ENCODE results near the gene BRINP2. TPM values are rescaled to one million over a fixed set of nuclear protein-coding genes. Genes with fewer than 3 reads are reported as not detected.

BRINP2 gene, protein sequence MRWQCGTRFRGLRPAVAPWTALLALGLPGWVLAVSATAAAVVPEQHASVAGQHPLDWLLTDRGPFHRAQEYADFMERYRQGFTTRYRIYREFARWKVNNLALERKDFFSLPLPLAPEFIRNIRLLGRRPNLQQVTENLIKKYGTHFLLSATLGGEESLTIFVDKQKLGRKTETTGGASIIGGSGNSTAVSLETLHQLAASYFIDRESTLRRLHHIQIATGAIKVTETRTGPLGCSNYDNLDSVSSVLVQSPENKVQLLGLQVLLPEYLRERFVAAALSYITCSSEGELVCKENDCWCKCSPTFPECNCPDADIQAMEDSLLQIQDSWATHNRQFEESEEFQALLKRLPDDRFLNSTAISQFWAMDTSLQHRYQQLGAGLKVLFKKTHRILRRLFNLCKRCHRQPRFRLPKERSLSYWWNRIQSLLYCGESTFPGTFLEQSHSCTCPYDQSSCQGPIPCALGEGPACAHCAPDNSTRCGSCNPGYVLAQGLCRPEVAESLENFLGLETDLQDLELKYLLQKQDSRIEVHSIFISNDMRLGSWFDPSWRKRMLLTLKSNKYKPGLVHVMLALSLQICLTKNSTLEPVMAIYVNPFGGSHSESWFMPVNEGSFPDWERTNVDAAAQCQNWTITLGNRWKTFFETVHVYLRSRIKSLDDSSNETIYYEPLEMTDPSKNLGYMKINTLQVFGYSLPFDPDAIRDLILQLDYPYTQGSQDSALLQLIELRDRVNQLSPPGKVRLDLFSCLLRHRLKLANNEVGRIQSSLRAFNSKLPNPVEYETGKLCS
- under 1 TPM in 2 of 3 donors, not detected in 1; 0.23 to 0.26 TPM for polyA plus RNA-seq (ENCODE audit: insufficient read length in 3 of 3)
- long read RNA-seq, donor 1, result 0 reads
- long read RNA-seq, donor 2, result 0 reads
- long read RNA-seq, donor 3, result 0 reads
- long read RNA-seq, donor 4, result 0 reads
- long read RNA-seq, donor 5, result 0 reads
- long read RNA-seq, donor 6, result 0 reads
- long read RNA-seq, donor 7, result 0 reads
- long read RNA-seq, donor 8, result 0 reads
- long read RNA-seq, donor 9, result 0 reads
- long read RNA-seq, donor 10, result 0 reads
- long read RNA-seq, donor 11, result 0 reads
- long read RNA-seq, donor 12, result 0 reads
- long read RNA-seq, donor 13, result 0 reads
- long read RNA-seq, donor 14, result 0 reads
- long read RNA-seq, donor 15, result 0 reads
- long read RNA-seq, donor 16, result 0 reads

DNA sequence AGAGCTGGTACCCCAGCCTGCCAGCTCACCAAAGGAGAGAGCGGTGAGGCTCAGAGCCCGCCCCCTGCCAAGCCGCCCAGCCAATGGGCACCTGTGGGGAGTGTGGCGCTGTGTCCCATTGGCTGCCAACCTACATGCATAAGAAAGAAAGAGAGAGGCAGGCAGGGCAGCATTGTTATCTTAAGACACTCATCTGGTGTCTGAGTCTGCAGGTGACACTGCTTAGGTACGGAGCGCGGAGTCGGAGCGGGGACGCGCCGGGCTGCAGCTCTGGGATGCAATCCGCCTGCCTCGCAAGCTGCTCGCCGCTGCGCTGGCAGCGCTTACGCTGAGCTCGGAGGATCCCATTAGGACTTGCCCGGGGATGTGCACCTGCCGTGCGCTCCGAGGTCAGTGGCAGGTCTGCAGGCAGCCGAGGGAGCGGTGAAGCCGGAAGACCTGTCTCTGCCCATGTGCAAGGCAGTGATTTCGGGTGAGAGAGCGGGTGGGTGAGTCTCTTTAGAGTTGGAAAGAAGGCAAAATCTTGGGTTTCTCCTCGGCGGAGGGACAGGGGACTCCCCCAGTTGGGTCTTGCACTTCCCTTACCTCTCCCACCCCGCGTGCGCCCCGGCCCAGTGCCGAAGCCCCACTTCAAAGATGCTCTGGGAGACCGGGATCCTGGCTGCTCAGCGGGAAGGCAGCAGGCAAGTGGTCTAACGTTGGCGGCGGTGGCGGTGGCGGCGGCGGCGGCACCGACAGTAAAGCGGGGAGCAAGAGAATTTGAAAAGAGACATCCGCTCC is at the start of gene BRINP2:
Gene BRINP2, plus strand, starts transcription at position 203 of the 780 bp plus-strand sequence. CDS start 58,919 bp downstream, outside the sequence.
- peak; percentile 54 for DNase-seq

DNA sequence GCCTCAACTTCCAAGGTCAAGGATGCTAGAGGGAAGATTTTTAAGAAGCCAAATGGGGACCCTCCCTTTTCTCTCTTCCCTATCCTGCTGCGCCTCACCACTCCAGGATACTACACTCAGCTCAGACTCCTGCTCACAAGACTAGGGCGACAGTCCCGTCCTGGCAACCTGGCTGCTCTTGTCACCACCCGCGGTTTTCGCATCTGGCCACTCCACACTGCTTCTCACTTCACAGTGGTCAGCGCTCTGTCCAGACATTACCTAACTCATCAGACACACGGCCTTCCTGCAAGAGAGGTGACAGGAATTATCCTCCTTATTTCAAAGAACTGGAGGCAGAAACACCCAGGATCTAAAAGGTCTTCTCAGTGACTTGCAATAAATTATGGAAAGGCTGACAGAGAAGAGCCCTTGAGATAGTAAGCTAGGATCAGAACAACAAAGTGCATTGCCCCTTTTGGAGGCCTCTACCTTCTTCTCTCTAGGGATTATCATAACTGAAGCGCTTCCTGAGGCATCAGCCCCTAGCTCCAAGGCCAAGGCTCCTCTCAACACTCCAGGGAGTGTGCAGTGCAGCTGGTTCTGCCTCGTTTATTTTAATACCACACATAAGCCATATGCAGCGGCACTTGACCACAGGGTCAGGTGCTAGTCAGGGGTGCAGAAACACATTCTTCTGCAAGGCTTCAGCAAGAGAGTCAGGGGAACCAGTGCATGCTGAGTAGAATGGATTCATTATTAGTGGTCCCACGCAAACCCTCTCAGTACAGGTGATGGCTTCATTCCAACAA is 48.1 kb upstream of the BRINP2 start:
- peak; percentile 62 for DNase-seq

DNA sequence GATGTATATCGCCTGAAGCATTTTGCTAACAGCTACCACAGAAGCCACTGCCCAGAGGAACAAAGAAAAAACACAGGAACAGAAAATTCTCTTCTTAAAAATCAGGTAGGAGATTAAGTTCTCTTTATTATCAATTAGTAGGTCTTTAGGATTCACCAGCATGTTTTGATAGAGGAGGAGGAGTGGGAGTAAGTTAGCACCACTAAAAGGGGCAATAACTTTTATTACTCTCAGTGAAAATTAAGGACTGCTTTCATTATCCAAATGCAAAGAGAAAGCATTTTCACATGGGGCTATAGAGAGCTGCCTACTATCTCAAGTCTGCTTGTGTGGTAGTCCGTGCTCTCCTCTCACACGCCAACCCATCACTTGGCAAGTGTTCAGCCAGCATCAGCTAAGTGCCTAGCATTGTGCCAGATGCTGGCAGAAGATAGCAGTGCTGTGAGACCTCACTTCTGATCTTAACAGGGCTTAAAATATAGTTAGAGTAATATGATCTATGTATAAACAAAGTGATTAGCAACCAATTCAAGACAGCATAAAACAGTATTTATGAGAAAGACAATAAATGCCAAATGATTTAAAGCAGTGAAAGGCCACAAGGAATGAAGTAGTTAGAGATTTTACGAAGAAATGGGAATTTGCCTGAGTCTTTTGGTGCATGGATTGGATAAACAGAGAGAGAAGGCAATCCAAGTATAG is 46.0 kb upstream of the BRINP2 start:
- peak; percentile 21 for DNase-seq

DNA sequence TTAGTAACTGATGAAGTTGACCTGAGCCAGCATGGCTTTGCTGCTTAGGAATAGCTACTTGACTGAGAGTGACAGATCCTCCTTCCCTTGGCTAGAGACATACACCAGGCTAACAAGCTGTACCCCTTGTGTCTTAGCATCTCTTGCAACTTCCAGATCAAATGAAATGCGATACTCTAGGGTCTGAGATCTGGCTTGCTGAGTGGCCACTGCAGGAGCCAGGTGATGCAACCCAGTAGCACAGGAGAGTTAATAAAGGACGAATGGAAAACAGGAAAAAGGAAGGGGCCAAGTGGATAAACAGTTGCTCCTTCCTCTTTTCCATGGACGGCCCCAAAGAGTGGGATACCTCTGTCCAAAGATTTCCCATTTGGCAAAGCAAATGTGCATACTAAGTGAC is 44.5 kb upstream of the BRINP2 start:
- DNase-seq, result no peak

DNA sequence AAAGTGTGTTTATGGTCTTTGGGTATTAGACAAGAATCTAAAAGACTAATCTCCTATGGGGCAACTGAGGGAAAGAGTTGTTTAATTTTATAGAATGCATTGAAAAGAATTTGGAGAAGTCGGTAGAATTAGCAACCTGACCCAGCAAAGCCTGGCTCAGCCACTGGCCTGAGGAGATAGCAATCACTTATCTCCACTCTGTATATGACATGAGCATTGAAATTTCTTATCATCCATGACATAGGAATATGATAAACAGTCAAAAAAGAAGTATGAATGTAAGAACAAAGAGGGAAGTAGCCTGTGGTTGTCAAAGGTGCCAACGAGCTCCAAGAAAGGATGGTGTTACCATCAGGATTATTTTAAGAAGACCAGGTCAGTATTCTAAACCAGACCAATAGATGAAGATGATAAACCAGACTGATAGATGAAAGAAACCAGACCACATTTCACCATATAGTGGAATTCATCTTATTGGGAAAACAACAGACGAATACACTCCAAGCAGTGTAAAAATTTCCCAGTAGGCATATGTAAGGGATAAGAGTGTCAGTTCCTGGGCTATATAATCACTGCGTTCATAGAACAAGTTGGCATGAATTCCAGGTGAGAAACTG is 42.0 kb upstream of the BRINP2 start:
- DNase-seq, result no peak

DNA sequence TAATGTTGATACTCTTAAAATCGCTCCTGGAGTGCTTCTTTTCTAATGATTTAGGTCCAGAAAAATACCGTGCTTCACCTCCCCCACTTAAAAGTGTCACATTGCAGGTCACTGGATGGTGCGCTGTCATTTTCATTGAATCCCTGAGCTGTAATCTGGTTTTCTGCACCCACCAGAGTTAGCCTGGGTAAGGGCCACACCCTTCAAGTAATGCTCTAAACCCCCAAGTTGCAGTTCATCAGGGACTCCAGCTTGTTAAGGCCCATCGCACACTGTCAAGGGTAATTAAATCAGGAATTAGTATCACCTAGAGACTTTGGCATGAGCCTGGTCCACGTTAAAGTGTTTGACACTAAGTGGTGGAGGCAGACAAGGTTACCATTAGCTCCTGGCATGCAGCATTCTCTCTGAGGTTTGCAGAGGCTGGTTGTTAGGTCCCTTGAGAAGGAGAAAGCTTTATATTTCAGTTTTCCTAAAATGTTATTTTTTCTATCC is 40.3 kb upstream of the BRINP2 start:
- peak; percentile 35 for DNase-seq

DNA sequence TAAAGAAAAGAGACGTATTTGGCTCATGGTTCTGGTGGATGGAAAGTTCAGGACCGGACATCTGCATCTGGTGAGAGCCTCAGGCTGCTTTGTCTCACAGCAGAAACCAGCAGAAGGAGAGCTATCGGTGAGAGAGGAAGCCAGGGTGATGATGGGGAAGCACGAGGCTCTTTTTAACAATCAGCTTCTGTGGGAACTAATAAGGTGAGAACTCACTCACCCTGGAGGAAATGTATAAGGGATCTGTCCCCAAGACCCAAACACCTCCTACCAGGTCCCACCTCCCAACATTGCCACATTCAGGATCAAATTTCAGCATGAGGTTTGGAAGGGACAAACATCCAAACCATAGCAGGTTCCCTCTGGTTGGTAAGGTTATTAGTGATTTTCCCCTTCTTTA is 39.0 kb upstream of the BRINP2 start:
- no peak for DNase-seq

DNA sequence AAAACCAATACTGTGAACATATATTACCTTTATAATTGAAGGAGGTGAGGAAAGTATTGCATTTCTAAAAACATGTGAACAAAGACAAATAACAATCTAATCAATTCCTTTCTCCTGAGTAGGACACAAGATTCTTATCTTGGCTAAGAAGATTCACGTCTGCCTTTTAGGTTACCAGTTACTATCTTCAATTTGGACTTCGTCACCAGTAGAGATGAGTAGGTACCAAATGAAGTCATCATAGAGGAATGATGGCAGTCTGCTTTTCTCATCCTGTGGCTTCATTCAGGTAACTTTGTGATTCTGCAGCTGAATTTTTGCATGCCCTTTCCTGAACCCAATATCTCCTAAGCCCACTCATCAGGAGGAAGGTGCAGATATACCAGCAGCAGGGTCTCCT is 38.6 kb upstream of the BRINP2 start:
- DNase-seq, result no peak

DNA sequence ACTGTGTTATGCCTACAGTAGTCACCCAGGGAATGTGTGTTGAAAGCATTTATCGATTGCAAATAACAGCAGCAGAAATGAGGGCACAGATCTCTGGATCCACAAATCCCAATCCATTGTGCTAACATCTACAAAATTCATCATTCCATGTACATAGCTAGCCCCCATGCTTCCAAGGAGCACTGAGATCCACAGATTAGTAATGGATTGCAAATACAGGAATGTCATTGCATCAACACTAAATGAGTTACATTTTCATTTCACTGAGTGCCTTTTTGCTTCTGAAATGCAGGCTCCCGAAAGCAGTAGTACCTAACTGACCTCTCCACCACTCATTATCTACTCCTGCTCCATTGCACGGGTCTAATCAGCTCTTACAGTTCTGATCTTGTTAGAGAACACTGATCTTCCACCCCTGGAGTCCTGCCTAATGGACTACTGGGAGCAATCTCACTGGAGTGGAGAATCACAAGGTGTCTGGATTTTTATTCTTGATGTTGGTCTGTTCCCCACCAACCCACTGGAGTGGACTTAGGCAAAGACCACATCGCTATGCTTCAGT is 36.7 kb upstream of the BRINP2 start:
- no peak for DNase-seq

DNA sequence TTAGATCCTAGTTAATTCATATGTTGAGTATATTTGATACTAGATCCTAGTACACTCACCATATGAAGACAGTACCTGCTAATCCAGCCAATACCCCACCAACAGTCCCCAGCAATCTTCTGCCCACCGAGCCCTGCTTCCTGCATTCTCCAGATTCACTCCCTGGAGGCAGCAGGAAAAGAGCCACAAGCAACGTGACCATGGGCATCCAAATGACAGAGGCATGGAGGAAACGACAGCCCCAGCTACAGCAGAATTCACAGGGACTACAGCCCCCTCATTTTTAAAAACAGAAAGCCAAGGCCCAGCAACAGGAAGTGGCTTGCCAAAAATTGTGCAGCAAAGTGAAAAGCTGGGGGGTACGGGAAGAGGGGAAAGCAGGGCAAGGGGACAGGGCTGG is 35.5 kb upstream of the BRINP2 start:
- DNase-seq, result no peak

DNA sequence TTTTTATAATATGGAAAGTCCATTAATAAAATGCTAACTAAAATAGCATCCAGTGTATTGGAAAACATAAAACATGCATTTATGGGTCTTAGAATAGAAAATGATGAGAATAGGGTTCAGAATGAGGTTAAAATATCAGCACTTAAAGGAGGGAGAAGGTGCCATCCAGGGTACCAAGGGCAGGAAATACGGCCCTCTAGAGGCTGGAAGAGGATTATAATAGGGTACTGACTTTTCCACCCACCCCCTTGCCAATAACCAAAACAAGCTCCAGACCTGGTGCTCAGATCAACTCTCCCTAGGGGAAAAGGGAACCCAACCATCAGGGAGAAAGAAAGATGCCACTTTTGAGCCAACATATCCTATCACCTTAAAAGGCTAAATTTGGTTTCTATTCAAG is 32.9 kb upstream of the BRINP2 start:
- DNase-seq, result no peak

DNA sequence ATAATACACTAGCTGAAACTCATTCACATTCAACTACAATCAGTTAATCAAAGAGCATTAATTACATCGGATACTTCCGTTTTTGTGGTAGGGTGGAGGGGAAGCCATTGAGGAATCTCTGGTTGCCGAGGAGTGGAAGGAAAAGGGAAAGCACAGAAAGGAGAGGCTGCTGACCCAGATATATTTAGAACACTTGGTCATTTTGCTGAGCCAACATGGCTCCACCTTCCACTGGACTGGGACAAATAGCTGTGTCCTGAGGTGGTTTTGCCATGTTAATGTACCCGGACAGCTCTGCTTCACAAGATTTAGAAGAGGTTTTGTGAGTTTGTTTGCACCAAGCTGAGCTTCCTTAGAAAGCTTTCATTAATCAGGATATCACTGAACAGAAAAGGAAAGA is 32.4 kb upstream of the BRINP2 start:
- DNase-seq, result no peak

DNA sequence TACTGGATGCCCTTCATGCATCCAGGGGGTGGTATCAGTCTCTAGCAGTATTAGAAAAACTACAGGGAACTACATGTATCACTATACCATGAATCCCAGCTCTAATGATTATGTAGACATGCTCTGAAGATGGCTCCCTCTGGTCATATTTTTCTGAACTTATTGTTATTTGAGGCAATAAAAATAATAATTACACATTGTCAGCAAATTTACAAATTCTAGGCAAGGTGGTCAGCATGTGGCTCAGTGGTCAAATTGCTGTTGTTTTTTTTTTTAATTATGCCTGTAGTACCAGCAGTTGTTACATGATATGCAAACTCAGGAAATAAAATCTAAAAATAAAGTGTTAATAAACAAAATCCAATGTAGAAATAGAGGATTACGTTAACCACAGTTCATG is 28.7 kb upstream of the BRINP2 start:
- no peak for DNase-seq

DNA sequence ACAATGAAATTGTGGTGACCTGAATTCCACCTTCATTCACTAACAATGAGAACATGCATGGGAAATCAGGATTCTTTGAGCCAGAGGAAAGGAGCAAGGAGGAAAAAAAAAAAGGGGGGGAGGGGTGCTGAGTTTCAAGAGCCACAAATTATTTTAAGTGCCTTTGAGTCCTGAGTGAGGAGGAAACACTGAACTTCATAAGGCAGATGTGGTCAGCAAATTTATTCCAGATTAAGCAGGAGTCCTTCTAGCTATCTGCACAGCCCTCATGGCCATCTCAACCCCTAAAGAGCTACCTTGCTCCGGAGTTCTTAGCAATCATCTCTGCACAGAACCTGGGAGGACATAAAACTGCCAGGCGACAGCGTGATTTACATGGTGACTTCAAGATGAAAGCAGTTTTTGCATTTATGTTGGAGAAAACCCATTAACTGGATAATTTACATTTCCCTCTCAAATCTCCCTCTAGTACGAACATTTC is 27.9 kb upstream of the BRINP2 start:
- peak; percentile 39 for DNase-seq

DNA sequence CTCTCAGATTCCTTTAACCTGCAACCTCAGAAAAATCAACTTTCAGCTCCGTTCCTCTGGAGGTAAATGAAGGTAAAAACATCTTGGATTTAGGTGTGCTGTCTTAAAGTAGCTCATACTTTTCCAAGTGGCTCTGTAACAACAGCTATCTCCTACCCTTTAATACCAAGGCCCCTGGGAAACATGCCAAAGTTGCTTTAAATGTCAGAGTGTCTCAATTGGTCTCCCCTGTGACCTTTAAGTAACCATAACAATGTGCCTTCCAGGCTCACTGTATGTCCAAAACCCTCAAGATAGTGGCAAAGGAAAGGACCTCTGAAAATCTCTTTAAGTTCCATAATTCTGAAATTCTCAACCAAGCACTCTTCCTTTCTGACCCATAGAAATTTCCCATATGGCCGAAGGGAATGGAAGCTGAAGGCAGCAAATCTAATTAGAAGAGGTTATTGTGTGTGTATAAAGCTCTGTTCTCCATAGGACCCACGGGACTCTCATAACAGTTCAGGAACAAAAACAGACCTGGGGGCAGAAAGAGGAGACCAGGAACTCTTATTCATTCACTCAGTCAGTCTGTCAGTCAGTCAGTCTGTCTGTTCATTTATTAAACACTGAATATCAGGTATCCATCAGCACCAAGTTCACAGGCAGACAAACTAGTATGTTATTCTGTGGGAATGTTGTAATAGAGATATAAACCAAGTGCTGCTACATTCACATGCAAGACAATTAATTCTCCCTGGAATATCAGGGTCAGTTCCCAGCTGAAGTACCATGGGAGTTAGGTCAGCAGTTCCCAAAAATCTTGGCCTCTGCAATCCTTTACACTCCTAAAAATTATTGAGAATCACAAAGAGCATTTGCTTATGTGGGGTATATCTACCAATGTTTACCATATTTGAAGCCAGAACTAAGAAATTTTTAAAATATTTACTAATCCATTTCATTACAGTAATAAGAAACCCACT is 25.4 kb upstream of the BRINP2 start:
- no peak for DNase-seq

DNA sequence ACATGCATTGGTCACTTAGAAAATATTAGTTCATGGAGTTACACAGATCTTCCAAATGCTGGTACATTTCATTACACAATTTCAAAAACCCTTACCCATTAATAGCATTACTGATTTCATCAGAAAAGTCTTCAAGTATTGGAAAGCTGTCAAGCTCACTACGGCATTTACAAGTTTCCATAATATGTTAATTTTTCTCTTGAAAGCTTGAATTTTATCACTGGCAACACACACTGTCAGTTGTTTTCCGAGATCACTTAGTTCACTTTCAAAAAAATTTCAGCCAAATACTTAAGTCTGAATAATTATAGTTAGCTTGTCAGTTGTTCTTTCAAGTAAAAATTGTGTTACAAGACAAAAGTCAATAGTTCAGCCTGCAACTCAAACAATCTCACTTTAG is 24.3 kb upstream of the BRINP2 start:
- DNase-seq, result no peak

DNA sequence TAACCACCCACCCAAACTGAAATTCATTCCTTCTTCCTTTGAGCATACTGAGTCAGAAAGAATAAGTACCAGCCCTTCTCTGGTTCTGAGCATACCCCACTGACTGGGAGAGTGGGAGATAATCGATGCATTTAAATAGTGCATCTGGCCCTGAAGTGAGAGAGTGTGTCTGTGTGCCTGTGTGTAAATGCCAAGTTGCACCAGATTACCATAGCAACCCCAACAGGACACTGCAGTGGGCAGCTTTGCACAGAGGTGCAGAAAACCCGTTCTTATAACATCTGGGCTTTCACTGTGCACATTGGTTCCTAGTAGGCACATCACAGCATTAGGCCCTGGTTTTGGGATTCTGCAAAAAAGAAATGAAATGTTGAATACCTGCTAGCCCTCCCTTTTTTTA is 8.5 kb upstream of the BRINP2 start:
- no peak for DNase-seq
